ENCODE data around the gene BIRC2. TPM values are rescaled to one million over a fixed set of nuclear protein-coding genes. Genes with fewer than 3 reads are reported as not detected.

The BIRC2 gene
- total and polyA plus RNA-seq, 9 of the 15 experiments (the other 6 are each of a cell fraction or from before 2014, with no cell fraction given) = 14.3 to 45.9 (median 20.7) TPM

GRCh38 chr11:102319544-102319943 is 27.5 kb upstream of the BIRC2 start (continued):
- TF ChIP-seq RBBP5 (IDR thresholded peaks at IDR 0.05; ENCODE audit: borderline replicate concordance, insufficient read depth, low read length, poor library complexity, severe bottlenecking) = no peak
- TF ChIP-seq ZBTB1 (CRISPR knock-in tag; IDR thresholded peaks at IDR 0.05; ENCODE audit: borderline replicate concordance, low read depth) = no peak
- TF ChIP-seq ARID4B (CRISPR knock-in tag; IDR thresholded peaks at IDR 0.05) = no peak
- no peak for TF ChIP-seq ZNF316 (IDR thresholded peaks at IDR 0.05)
- no peak for TF ChIP-seq PREB (CRISPR knock-in tag; IDR thresholded peaks at IDR 0.05)
- TF ChIP-seq, protein P1, sequence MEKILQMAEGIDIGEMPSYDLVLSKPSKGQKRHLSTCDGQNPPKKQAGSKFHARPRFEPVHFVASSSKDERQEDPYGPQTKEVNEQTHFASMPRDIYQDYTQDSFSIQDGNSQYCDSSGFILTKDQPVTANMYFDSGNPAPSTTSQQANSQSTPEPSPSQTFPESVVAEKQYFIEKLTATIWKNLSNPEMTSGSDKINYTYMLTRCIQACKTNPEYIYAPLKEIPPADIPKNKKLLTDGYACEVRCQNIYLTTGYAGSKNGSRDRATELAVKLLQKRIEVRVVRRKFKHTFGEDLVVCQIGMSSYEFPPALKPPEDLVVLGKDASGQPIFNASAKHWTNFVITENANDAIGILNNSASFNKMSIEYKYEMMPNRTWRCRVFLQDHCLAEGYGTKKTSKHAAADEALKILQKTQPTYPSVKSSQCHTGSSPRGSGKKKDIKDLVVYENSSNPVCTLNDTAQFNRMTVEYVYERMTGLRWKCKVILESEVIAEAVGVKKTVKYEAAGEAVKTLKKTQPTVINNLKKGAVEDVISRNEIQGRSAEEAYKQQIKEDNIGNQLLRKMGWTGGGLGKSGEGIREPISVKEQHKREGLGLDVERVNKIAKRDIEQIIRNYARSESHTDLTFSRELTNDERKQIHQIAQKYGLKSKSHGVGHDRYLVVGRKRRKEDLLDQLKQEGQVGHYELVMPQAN (IDR thresholded peaks at IDR 0.05; ENCODE audit: borderline replicate concordance) = no peak

Measured in K562 (cell line).